Ishikawa (cell line): ENCODE results near the gene INPP4B.

Experiments
- CEBPB ChIP-seq: IDR thresholded peaks from 2 replicates; pipeline ENCODE4 v1.6.1; 2012
- CREB1 ChIP-seq: IDR thresholded peaks from 2 replicates; pipeline ENCODE4 v1.6.1; 2012; ENCODE audit warnings: low read depth
- EGR1 ChIP-seq: IDR thresholded peaks from 2 replicates; pipeline ENCODE4 v1.6.1; 2012
- EP300 ChIP-seq: IDR thresholded peaks from 2 replicates; pipeline ENCODE4 v1.6.1; 2012; ENCODE audit warnings: borderline replicate concordance
- FOXM1 ChIP-seq: IDR thresholded peaks from 2 replicates; pipeline ENCODE4 v1.6.1; 2012; ENCODE audit warnings: low read depth, borderline replicate concordance
- MAX ChIP-seq: IDR thresholded peaks from 2 replicates; pipeline ENCODE4 v1.6.1; 2012
- NFIC ChIP-seq: IDR thresholded peaks from 2 replicates; pipeline ENCODE4 v1.6.1; 2012
- RAD21 ChIP-seq: IDR thresholded peaks from 2 replicates; pipeline ENCODE4 v1.6.1; 2012; ENCODE audit warnings: low read depth
- REST ChIP-seq: IDR thresholded peaks from 2 replicates; pipeline ENCODE4 v1.6.1; 2012; ENCODE audit warnings: low read depth, mild to moderate bottlenecking
- TAF1 ChIP-seq: IDR thresholded peaks from 2 replicates; pipeline ENCODE4 v1.6.1; 2012; ENCODE audit warnings: low read depth, mild to moderate bottlenecking
- TCF12 ChIP-seq: IDR thresholded peaks from 2 replicates; pipeline ENCODE4 v1.6.1; 2012; ENCODE audit warnings: low read depth
- TEAD4 ChIP-seq: IDR thresholded peaks from 2 replicates; pipeline ENCODE4 v1.6.1; 2012
- USF1 ChIP-seq: IDR thresholded peaks from 2 replicates; pipeline ENCODE4 v1.6.1; 2012
- YY1 ChIP-seq: IDR thresholded peaks from 2 replicates; pipeline ENCODE4 v1.6.1; 2012; ENCODE audit warnings: low read depth
- ZBTB7A ChIP-seq: IDR thresholded peaks from 2 replicates; pipeline ENCODE4 v1.6.1; 2012; ENCODE audit warnings: low read depth

The INPP4B gene

GRCh38 chr4:142130666-142131065 is 715.4 kb downstream of the INPP4B start:
- no peak for TF ChIP-seq YY1
- TF ChIP-seq NFIC: no peak
- TF ChIP-seq EGR1: no peak
- TF ChIP-seq RAD21: no peak
- no peak for TF ChIP-seq TCF12
- no peak for TF ChIP-seq REST
- no peak for TF ChIP-seq USF1
- TF ChIP-seq CEBPB: no peak
- TF ChIP-seq MAX: no peak
- TF ChIP-seq TAF1: no peak
- TF ChIP-seq ZBTB7A: no peak
- TF ChIP-seq FOXM1: no peak
- TF ChIP-seq CREB1: no peak
- no peak for TF ChIP-seq TEAD4

- no peak for TF ChIP-seq EGR1
- no peak for TF ChIP-seq ZBTB7A
- TF ChIP-seq FOXM1: no peak
- no peak for TF ChIP-seq EP300
- no peak for TF ChIP-seq TEAD4
- TF ChIP-seq TAF1: no peak
- no peak for TF ChIP-seq YY1
- TF ChIP-seq REST: no peak
- TF ChIP-seq MAX: no peak
Observed at GRCh38 chr4:142129931-142130330, 716.2 kb downstream of the INPP4B start.

GRCh38 chr4:142129473-142129872 is 716.6 kb downstream of the INPP4B start:
- TF ChIP-seq USF1 (no peak), MAX (no peak), NFIC (no peak), RAD21 (no peak), CEBPB (no peak), CREB1 (no peak)

- TF ChIP-seq ZBTB7A (no peak), CREB1 (no peak), MAX (no peak), YY1 (no peak), EGR1 (no peak), TCF12 (no peak), FOXM1 (no peak), TAF1 (no peak), REST (no peak), TEAD4 (no peak)
Observed at GRCh38 chr4:142128529-142128928, 717.6 kb downstream of the INPP4B start.

GRCh38 chr4:142126890-142127497 is 719.1 kb downstream of the INPP4B start:
- TF ChIP-seq RAD21 (peak; percentile 89), EGR1 (no peak)
